ENCODE data around the gene DHX36.
A peak's percentile ranks its signal among the peaks of the same experiment; 100 is the strongest.

The DHX36 gene

GRCh38 chr3:154323891-154324738, at the start of gene DHX36:
TSS of gene DHX36 (minus strand) at chr3:154324487. CDS start at chr3:154324416, 71 bp downstream.
- Histone ChIP-seq H3K9me3 (replicated peaks in 1 of 11) (peaks cover 0 to 36% (median 13%) of the 10 kb centered on the region in 11 experiments; a peak in 15 of 22 replicates), H3K36me3 (peaks cover 0 to 37% (median 32%) of the 10 kb centered on the region in 11 experiments; a peak in 17 of 22 replicates), H3K4me1 (peaks cover 23 to 41% (median 35%) of the 10 kb centered on the region in 10 experiments; a peak in 18 of 20 replicates), H3K27me3 (no peaks in the 10 kb centered on the region), H3K27ac (peak within 1 kb of the TSS; percentile 90 to 98 (median 95)), H3K4me3 (peak within 1 kb of the TSS; percentile 70 to 92 (median 78)), H3K9ac (peak within 1 kb of the TSS; percentile 89 to 97 (median 93)), H4K20me1 (peaks cover 14 to 38% (median 27%) of the 10 kb centered on the region in 11 experiments; a peak in 19 of 22 replicates), H3K4me2 (peak within 1 kb of the TSS; percentile 71 to 90 (median 79))
- TF ChIP-seq Cebpa-rat (IDR thresholded peaks at IDR 0.05): no peak

- H4K20me1 ChIP-seq: no peaks in the 10 kb centered on the region
- H3K4me2 ChIP-seq: no peak overlapping the region
- H3K9me3 ChIP-seq (replicated peaks in 1 of 11): peaks cover 10 to 16% (median 13%) of the 10 kb centered on the region in 11 experiments; a peak in 19 of 22 replicates
- no peak overlapping the region for H3K27ac ChIP-seq
- H3K4me1 ChIP-seq: no peaks in the 10 kb centered on the region
- TF ChIP-seq Cebpa-rat (IDR thresholded peaks at IDR 0.05): no peak
- no peak overlapping the region for H3K4me3 ChIP-seq
- no peaks in the 10 kb centered on the region for H3K36me3 ChIP-seq
- no peaks in the 10 kb centered on the region for H3K27me3 ChIP-seq
- H3K9ac ChIP-seq: no peak overlapping the region
These were observed 42.9 kb upstream of the DHX36 start for GRCh38 chr3:154367221-154367620.

GRCh38 chr3:154364849-154365248, 40.6 kb upstream of the DHX36 start:
- Histone ChIP-seq H3K4me2 (no peak overlapping the region), H3K9ac (no peak overlapping the region), H3K27ac (no peak overlapping the region), H4K20me1 (no peaks in the 10 kb centered on the region), H3K9me3 (replicated peaks in 1 of 11) (peaks cover 10 to 16% (median 13%) of the 10 kb centered on the region in 11 experiments; a peak in 19 of 22 replicates), H3K27me3 (no peaks in the 10 kb centered on the region), H3K4me1 (no peaks in the 10 kb centered on the region), H3K36me3 (no peaks in the 10 kb centered on the region), H3K4me3 (no peak overlapping the region)
- TF ChIP-seq Cebpa-rat (IDR thresholded peaks at IDR 0.05): no peak

- no peaks in the 10 kb centered on the region for H3K27me3 ChIP-seq
- H3K27ac ChIP-seq: no peak overlapping the region
- H3K9me3 ChIP-seq (replicated peaks in 1 of 11): peaks cover 10 to 16% (median 13%) of the 10 kb centered on the region in 11 experiments; a peak in 19 of 22 replicates
- no peaks in the 10 kb centered on the region for H3K36me3 ChIP-seq
- H3K9ac ChIP-seq: no peak overlapping the region
- no peak for TF ChIP-seq Cebpa-rat (IDR thresholded peaks at IDR 0.05)
- H3K4me3 ChIP-seq: no peak overlapping the region
- H4K20me1 ChIP-seq: no peaks in the 10 kb centered on the region
- no peak overlapping the region for H3K4me2 ChIP-seq
- no peaks in the 10 kb centered on the region for H3K4me1 ChIP-seq
These were observed 36.8 kb upstream of the DHX36 start for GRCh38 chr3:154361099-154361498.

- H3K27ac ChIP-seq: no peak overlapping the region
- H3K27me3 ChIP-seq: no peaks in the 10 kb centered on the region
- H3K9ac ChIP-seq: no peak overlapping the region
- TF ChIP-seq Cebpa-rat (IDR thresholded peaks at IDR 0.05): no peak
- H3K9me3 ChIP-seq (replicated peaks in 1 of 11): no peaks in the 10 kb centered on the region
- no peaks in the 10 kb centered on the region for H3K4me1 ChIP-seq
- H3K4me3 ChIP-seq: no peak overlapping the region
- no peaks in the 10 kb centered on the region for H3K36me3 ChIP-seq
- H4K20me1 ChIP-seq: no peaks in the 10 kb centered on the region
- H3K4me2 ChIP-seq: no peak overlapping the region
These were observed 31.7 kb upstream of the DHX36 start for GRCh38 chr3:154356009-154356408.

GRCh38 chr3:154349223-154349622, 24.9 kb upstream of the DHX36 start:
- no peak overlapping the region for H3K4me3 ChIP-seq
- H3K4me1 ChIP-seq: peaks cover 0 to 13% (median 3%) of the 10 kb centered on the region in 10 experiments; a peak in 6 of 20 replicates
- no peak overlapping the region for H3K9ac ChIP-seq
- no peaks in the 10 kb centered on the region for H3K9me3 ChIP-seq (replicated peaks in 1 of 11)
- no peaks in the 10 kb centered on the region for H3K27me3 ChIP-seq
- H3K27ac ChIP-seq: no peak overlapping the region
- peak overlapping the region in 3 of 11 experiments; percentile 22 to 42 (median 26); a peak in 4 of 22 replicates for H3K4me2 ChIP-seq
- H3K36me3 ChIP-seq: no peaks in the 10 kb centered on the region
- no peak for TF ChIP-seq Cebpa-rat (IDR thresholded peaks at IDR 0.05)
- H4K20me1 ChIP-seq: no peaks in the 10 kb centered on the region

- Histone ChIP-seq H4K20me1 (no peaks in the 10 kb centered on the region), H3K27ac (no peak overlapping the region), H3K4me1 (peaks cover 0 to 13% (median 3%) of the 10 kb centered on the region in 10 experiments; a peak in 6 of 20 replicates), H3K4me2 (no peak overlapping the region), H3K9me3 (replicated peaks in 1 of 11) (no peaks in the 10 kb centered on the region), H3K9ac (no peak overlapping the region), H3K4me3 (no peak overlapping the region), H3K36me3 (no peaks in the 10 kb centered on the region), H3K27me3 (no peaks in the 10 kb centered on the region)
- TF ChIP-seq Cebpa-rat (IDR thresholded peaks at IDR 0.05): no peak
These were observed 21.3 kb upstream of the DHX36 start for GRCh38 chr3:154345422-154346122.

- Histone ChIP-seq H3K27me3 (no peaks in the 10 kb centered on the region), H3K4me3 (no peak overlapping the region), H3K4me2 (no peak overlapping the region), H3K9ac (no peak overlapping the region), H4K20me1 (no peaks in the 10 kb centered on the region), H3K4me1 (no peaks in the 10 kb centered on the region), H3K27ac (no peak overlapping the region), H3K9me3 (replicated peaks in 1 of 11) (no peaks in the 10 kb centered on the region), H3K36me3 (no peaks in the 10 kb centered on the region)
- no peak for TF ChIP-seq Cebpa-rat (IDR thresholded peaks at IDR 0.05)
These were observed 14.3 kb upstream of the DHX36 start for GRCh38 chr3:154338570-154338969.

- Histone ChIP-seq H3K4me1 (no peaks in the 10 kb centered on the region), H3K9ac (no peak overlapping the region), H3K4me3 (no peak overlapping the region), H3K36me3 (no peaks in the 10 kb centered on the region), H3K27ac (no peak overlapping the region), H4K20me1 (no peaks in the 10 kb centered on the region), H3K27me3 (no peaks in the 10 kb centered on the region), H3K4me2 (no peak overlapping the region), H3K9me3 (replicated peaks in 1 of 11) (no peaks in the 10 kb centered on the region)
- TF ChIP-seq Cebpa-rat (IDR thresholded peaks at IDR 0.05): no peak
These were observed 13.7 kb upstream of the DHX36 start for GRCh38 chr3:154338008-154338407.
